Esophagus muscularis mucosa (tissue), 4 donors: ENCODE measurements around the gene ANKRD28. TPM values are rescaled to one million over a fixed set of nuclear protein-coding genes. Genes with fewer than 3 reads are reported as not detected.
"Not testable (repeated sequence)": the region's sequence is repeated elsewhere in the genome, so short reads cannot be mapped to it uniquely, and the experiment has no call there.

Source experiments
- DNase-seq: peaks from one replicate; pipeline ENCODE4 v3.0.0-alpha.2; 2017; ENCODE audit errors: extremely low spot score
- H3K27ac ChIP-seq, 4 donors: fragments of 200-600 bp; sonication (generic); replicated peaks in 1 of 4; 1 replicate in 3 of 4; 2 replicates in 1 of 4; pipeline ENCODE4 v1.5.1; 2016 to 2019; ENCODE audit warnings: mild to moderate bottlenecking in 1 of 4
- H3K27me3 ChIP-seq, 4 donors: fragments of 200-600 bp; sonication (generic); one replicate each; pipeline versions ENCODE4 v1.5.1 to v1.6.0; 2016 to 2019
- H3K36me3 ChIP-seq, 4 donors: fragments of 200-600 bp; sonication (generic); one replicate each; pipeline ENCODE4 v1.5.1; 2016 to 2019
- H3K4me1 ChIP-seq, 4 donors: fragments of 200-600 bp; sonication (generic); one replicate each; pipeline ENCODE4 v1.5.1; 2016 to 2019
- H3K4me3 ChIP-seq, 4 donors: fragments of 200-600 bp; sonication (generic); 1 replicate in 2 of 4; 2 replicates in 2 of 4; pipeline ENCODE4 v1.5.1; 2016 to 2019; ENCODE audit warnings: mild to moderate bottlenecking in 4 of 4, moderate library complexity in 1 of 4
- H3K9me3 ChIP-seq, 4 donors: fragments of 200-600 bp; sonication (generic); 1 replicate in 3 of 4; 2 replicates in 1 of 4; pipeline ENCODE4 v1.5.1; 2016 to 2019
- EP300 ChIP-seq: sonication (generic); formaldehyde crosslinking; IDR thresholded peaks from one replicate; pipeline ENCODE4 v1.6.1; 2017; ENCODE audit warnings: antibody characterized with exemption
- POLR2A ChIP-seq: fragments of 450-650 bp; IDR thresholded peaks from one replicate; pipeline ENCODE4 v1.6.1; 2017; ENCODE audit warnings: antibody characterized with exemption, moderate library complexity, mild to moderate bottlenecking, low read depth
- POLR2AphosphoS5 ChIP-seq, 2 donors: sonication (generic); formaldehyde crosslinking; IDR thresholded peaks; one replicate each; pipeline ENCODE4 v1.6.1; 2017; ENCODE audit warnings: antibody characterized with exemption in 2 of 2
- WGBS: methylation state at CpG from one replicate; pipeline ENCODE4 v1.1.5; 2018; 5-methylcytosine and 5-hydroxymethylcytosine counted together
- intact Hi-C: fragments of 100-400 bp; cut with DNase I; formaldehyde crosslinking; loops from one replicate; pipeline ENCODE4 v1.15.1; 2023
- total RNA-seq, 4 donors: library from RNA; depleted of rRNA; stranded (reverse); fragments of >200 nt; gene quantifications; one replicate each; pipeline versions ENCODE4 v1.1.0 to v1.2.1, GENCODE V29; 2016
- TF ChIP-seq, protein P1 (sequence below), 3 experiments: fragments of 200-600 bp in 2 of 3; fragments of 450-650 bp in 1 of 3; sonication (generic) in 2 of 3; IDR thresholded peaks; one replicate each; pipeline ENCODE4 v1.5.1; 2017 to 2019; ENCODE audit warnings: antibody characterized with exemption in 3 of 3, mild to moderate bottlenecking in 2 of 3, moderate library complexity in 1 of 3

The ANKRD28 gene
- total RNA-seq, 4 donors from 2014 or later = 21.2 to 34.8 (median 26.9) TPM

DNA sequence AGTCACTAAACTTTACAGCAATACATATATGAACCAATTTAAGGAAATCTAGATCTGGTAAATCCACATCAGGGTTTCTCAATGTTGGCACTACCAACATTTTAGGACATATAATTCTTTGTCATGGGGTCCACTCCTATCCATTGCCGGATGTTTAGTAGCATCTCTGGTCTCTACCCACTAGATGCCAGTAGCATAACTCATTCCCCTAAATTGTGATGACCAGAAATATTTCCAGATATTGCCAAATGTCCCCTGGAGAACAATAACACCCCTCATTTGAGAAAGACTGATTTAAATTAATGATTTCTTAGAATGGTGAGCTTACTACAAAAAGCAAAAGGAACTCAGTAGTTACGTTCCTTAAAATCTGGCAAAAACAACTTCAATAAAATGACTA, 23.1 kb upstream of the ANKRD28 start:
- H3K36me3 ChIP-seq = no peaks in the 10 kb centered on the region
- TF ChIP-seq, protein P1, sequence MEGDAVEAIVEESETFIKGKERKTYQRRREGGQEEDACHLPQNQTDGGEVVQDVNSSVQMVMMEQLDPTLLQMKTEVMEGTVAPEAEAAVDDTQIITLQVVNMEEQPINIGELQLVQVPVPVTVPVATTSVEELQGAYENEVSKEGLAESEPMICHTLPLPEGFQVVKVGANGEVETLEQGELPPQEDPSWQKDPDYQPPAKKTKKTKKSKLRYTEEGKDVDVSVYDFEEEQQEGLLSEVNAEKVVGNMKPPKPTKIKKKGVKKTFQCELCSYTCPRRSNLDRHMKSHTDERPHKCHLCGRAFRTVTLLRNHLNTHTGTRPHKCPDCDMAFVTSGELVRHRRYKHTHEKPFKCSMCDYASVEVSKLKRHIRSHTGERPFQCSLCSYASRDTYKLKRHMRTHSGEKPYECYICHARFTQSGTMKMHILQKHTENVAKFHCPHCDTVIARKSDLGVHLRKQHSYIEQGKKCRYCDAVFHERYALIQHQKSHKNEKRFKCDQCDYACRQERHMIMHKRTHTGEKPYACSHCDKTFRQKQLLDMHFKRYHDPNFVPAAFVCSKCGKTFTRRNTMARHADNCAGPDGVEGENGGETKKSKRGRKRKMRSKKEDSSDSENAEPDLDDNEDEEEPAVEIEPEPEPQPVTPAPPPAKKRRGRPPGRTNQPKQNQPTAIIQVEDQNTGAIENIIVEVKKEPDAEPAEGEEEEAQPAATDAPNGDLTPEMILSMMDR (IDR thresholded peaks at IDR 0.05) = no peak
- TF ChIP-seq POLR2AphosphoS5 (IDR thresholded peaks at IDR 0.05) = no peak
- no peak for TF ChIP-seq EP300
- no peak for TF ChIP-seq POLR2A
- no peaks in the 10 kb centered on the region for H3K27me3 ChIP-seq
- H3K9me3 ChIP-seq = no peaks in the 10 kb centered on the region
- H3K27ac ChIP-seq = no peak overlapping the region
- no peak for DNase-seq
- intact Hi-C loops = loop anchor here (5.0 kb wide), 1 partner anchor 226 kb away; no protein-coding TSS in a partner anchor
- WGBS = 85% methylated on average over 2 of the region's 2 CpGs
- H3K4me3 ChIP-seq = no peak overlapping the region
- H3K4me1 ChIP-seq = peaks cover 10 to 18% (median 17%) of the 10 kb centered on the region in 4 donors

- Histone ChIP-seq H3K27me3 (no peaks in the 10 kb centered on the region), H3K27ac (no peak overlapping the region), H3K4me3 (no peak overlapping the region), H3K9me3 (no peaks in the 10 kb centered on the region), H3K4me1 (peaks cover 17 to 24% (median 19%) of the 10 kb centered on the region in 4 donors), H3K36me3 (no peaks in the 10 kb centered on the region)
- no peak for DNase-seq
- intact Hi-C loops = loop anchor here (5.0 kb wide), 1 partner anchor 358 kb away; no protein-coding TSS in a partner anchor
- no peak for TF ChIP-seq POLR2A
These were observed 21.8 kb upstream of the ANKRD28 start for GRCh38 chr3:15819576-15819975.

GRCh38 chr3:15819043-15819442, 21.3 kb upstream of the ANKRD28 start:
- Histone ChIP-seq H3K4me3 (no peak overlapping the region), H3K4me1 (peaks cover 17 to 24% (median 19%) of the 10 kb centered on the region in 4 donors), H3K9me3 (no peaks in the 10 kb centered on the region), H3K36me3 (no peaks in the 10 kb centered on the region), H3K27me3 (no peaks in the 10 kb centered on the region), H3K27ac (no peak overlapping the region)
- intact Hi-C loops = loop anchor here (5.0 kb wide), 1 partner anchor 358 kb away; no protein-coding TSS in a partner anchor
- WGBS = 97% methylated on average over 2 of the region's 2 CpGs
- TF ChIP-seq POLR2AphosphoS5 (IDR thresholded peaks at IDR 0.05) = no peak
- no peak for TF ChIP-seq EP300
- no peak for TF ChIP-seq POLR2A
- TF ChIP-seq, protein P1 (IDR thresholded peaks at IDR 0.05) = no peak
- no peak for DNase-seq

GRCh38 chr3:15815696-15816095, 17.9 kb upstream of the ANKRD28 start:
- DNase-seq = no peak
- peaks cover 8 to 23% (median 20%) of the 10 kb centered on the region in 4 donors for H3K4me1 ChIP-seq
- no peak overlapping the region for H3K4me3 ChIP-seq
- intact Hi-C loops = loop anchor here (2.0 to 5.0 kb wide), 2 partner anchors 362 to 429 kb away; no protein-coding TSS in a partner anchor
- TF ChIP-seq POLR2A = no peak
- TF ChIP-seq, protein P1 (IDR thresholded peaks at IDR 0.05) = peak; percentile 50 to 65 (median 56)
- H3K27ac ChIP-seq = no peak overlapping the region
- no peaks in the 10 kb centered on the region for H3K36me3 ChIP-seq
- WGBS = 26% methylated on average over 4 of the region's 4 CpGs
- no peaks in the 10 kb centered on the region for H3K27me3 ChIP-seq
- H3K9me3 ChIP-seq = no peaks in the 10 kb centered on the region

DNA sequence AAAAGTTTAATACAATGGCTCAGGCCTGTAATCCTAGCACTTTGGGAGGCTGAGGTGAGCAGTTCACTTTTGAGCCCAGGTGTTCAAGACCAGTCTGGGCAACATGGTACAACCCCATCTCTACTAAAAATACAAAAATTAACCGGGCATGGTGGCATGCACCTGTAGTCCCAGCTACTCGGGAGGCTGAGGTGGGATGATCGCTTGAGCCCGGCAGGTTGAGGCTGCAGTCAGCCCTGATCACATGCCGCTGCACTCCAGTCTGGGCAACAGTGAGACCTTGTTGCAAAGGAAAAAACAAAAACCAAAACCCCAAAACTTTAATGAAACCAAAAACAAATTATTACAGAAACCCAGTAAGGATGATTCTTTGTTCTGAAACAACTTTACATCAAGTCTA, 15.3 kb upstream of the ANKRD28 start:
- H3K4me3 ChIP-seq, DNase-seq, H3K27ac ChIP-seq, H3K9me3 ChIP-seq, H3K36me3 ChIP-seq, H3K27me3 ChIP-seq, intact Hi-C loops: not testable (repeated sequence)
- H3K4me1 ChIP-seq = peaks cover 8 to 29% (median 20%) of the 10 kb centered on the region in 4 donors
- 90% methylated on average over 5 of the region's 5 CpGs for WGBS

GRCh38 chr3:15812183-15812582, 14.4 kb upstream of the ANKRD28 start:
- Histone ChIP-seq H3K9me3 (no peaks in the 10 kb centered on the region), H3K36me3 (no peaks in the 10 kb centered on the region), H3K4me3 (no peak overlapping the region), H3K27ac (no peak overlapping the region), H3K27me3 (no peaks in the 10 kb centered on the region), H3K4me1 (peaks cover 8 to 29% (median 20%) of the 10 kb centered on the region in 4 donors)
- TF ChIP-seq, protein P1 (IDR thresholded peaks at IDR 0.05) = peak; percentile 55 to 66 (median 55)
- TF ChIP-seq POLR2A = no peak
- intact Hi-C loops = no loop called here
- DNase-seq = no peak
- 96% methylated on average over 1 of the region's 1 CpG for WGBS
